ENCODE results near the gene AHNAK2. TPM values are rescaled to one million over a fixed set of nuclear protein-coding genes. Genes with fewer than 3 reads are reported as not detected.
"Not testable (repeated sequence)": the region's sequence is repeated elsewhere in the genome, so short reads cannot be mapped to it uniquely, and the experiment has no call there.

The AHNAK2 gene
- total RNA-seq, 1 experiment from 2014 or later = 31.3 TPM

GRCh38 chr14:104894331-104895206 is 83.6 kb downstream of the AHNAK2 start:
- Histone ChIP-seq H3K36me3 (no peaks in the 10 kb centered on the region), H3K4me3 (no peak overlapping the region), H3K9me3 (no peaks in the 10 kb centered on the region), H3K27me3 (no peaks in the 10 kb centered on the region)
- DNase-seq = no peak

DNA sequence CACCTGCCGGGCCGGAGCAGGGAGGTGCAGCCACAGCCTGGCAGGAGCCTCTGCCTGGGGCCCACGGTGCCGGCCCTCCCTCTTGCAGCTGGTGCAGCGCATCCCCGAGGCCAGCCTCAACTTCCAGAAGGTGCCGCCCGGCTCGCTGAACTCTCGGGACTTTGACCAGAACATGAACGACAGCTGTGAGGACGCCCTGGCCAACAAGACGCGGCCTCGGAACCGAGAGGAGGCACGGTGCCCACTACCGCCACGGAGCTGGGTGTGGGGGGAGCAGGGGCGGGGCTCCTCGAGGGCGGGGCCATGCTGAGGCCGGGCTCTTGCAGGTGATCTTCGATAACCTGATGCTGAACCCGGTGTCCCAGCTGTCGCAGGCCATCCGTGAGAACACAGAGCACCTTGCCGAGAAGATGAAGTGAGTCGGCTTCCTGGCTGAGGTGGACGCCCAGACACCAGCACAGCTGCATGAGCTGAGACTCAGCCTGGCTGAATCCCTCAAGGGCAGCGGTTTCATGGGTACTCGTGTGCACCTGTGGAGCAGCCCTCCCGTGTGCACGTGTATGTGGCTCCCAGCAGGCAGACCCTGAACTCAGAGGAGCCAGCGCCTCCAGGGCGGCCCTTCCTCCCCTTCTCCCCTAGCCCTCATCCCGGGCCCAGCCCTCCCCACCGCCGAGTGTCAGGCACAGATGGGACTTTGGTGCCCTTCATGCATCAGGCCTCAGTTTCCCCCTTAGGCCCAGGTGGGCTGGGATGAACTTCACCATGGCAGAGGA is 84.6 kb downstream of the AHNAK2 start:
- Histone ChIP-seq H3K36me3 (no peaks in the 10 kb centered on the region), H3K27me3 (no peaks in the 10 kb centered on the region), H3K9me3 (no peaks in the 10 kb centered on the region), H3K4me3 (no peak overlapping the region)
- no peak for DNase-seq

DNA sequence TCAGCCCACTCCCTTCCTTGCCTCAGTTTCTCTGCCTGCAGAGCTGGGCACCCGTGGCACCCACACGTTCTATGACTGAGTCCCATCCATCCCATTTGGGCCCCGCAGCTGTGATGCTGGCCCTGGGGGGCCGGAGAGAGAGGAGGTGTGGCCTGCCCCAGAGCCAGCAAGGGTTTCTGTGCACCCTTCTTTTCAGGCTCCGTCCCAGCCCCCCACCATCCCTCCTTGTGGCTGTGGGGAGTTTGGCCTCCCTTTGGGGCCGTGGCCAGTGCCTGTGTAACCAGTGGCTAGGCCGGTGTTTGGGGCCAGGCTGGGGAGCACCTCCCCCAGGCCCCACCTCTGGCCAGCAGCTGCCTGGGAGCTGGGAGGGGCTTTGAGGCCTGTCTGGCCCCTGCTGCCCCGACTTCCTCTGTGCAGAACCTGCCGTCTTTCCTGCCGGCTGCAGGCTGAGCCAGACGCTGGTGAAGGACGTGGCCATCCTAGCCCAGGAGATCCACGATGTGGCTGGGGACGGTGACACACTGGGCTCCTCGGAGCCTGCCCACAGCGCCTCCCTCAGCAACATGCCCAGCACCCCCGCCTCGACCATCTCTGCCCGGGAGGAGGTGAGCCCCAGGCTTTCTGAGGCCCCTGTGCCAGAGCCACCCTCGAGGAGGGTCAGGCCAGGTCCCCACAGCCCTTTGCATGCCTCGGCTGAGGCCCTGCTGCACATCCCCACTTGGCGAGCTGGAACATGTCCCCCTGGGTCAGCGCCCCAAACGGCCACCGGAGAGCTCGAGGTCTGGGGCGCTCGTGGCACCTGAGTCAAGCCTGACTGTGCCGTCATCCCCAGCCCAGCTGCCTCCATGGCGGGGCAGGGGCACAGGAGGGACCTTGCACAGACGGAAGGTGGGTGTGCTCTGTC is 85.4 kb downstream of the AHNAK2 start:
- no peaks in the 10 kb centered on the region for H3K9me3 ChIP-seq
- H3K36me3 ChIP-seq = no peaks in the 10 kb centered on the region
- no peak for DNase-seq
- H3K27me3 ChIP-seq = no peaks in the 10 kb centered on the region
- no peak overlapping the region for H3K4me3 ChIP-seq

DNA sequence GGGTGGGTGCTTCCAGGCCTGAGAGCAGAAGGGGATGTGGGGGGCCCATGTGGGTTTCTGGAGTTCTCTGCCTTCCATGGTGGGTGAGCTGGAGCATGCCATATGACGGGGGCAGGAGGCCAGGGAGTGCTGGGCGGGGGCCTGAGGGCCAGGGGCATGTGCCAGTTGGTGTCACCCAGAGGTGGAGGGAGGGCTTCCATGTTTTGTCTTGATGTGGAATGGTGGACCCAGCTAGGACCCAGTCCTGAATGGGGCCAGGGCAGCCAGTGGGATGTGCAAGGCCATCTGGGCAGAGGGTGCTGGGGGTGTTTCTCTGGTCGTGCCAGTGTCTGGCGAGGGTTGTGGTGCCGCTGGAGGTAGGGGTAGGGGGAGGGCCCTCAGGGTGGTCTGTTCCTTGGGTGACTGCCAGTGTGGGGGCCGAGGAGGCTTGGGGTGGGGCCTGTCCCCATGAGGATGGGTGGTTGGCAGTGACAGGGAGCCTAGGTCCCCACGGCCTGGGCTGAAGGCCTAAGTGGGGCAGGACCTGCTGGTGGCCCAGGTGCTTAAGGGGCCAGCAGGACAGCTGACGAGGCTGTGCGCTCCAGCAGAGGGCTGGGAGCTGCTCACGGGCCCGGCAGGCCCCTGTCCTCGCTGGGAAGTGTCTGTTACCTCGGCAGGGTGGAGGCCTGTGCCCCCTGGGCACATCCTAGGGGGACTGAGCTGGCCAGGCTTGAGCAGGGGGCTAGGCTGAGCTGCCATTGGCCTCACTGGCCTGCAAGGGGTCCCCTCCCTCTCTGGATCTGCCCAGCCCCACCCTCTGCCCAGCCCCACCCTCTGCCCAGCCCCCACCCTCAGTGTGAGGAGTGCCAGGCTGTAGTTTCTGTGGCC is 86.3 kb downstream of the AHNAK2 start:
- Histone ChIP-seq H3K36me3 (no peaks in the 10 kb centered on the region), H3K27me3 (no peaks in the 10 kb centered on the region), H3K4me3 (no peak overlapping the region), H3K9me3 (no peaks in the 10 kb centered on the region)
- no peak for DNase-seq

DNA sequence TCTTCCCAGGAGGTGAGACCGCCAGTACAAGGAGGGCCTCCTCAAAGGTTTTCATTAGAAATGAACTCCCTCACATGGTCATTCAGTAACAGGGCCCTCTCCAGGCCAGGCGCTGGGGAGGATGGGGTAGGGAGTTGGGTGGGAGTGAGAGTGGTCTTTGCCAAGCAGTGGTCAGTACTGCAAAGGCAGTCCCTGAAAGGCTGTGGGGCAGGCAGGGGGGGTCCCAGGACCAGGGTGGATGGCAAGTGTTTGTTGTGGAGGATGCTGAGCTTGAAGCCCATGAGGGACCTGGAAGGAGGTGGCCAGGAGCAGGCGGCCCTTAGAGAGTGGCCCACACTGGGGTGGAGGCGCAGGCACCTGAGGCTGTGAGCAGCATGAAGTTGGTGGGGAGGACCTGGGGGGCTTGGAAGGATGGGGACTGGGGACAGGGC is 87.0 kb downstream of the AHNAK2 start:
- Histone ChIP-seq H3K27me3 (no peaks in the 10 kb centered on the region), H3K4me3 (no peak overlapping the region), H3K36me3 (no peaks in the 10 kb centered on the region; the same call in 1 of the 2 replicates), H3K9me3 (no peaks in the 10 kb centered on the region)
- no peak for DNase-seq

- H3K4me3 ChIP-seq, H3K9me3 ChIP-seq, H3K36me3 ChIP-seq, DNase-seq, H3K27me3 ChIP-seq: not testable (repeated sequence)
These were observed 87.9 kb downstream of the AHNAK2 start for GRCh38 chr14:104890292-104890691.

- DNase-seq = no peak
- Histone ChIP-seq H3K27me3 (no peaks in the 10 kb centered on the region), H3K4me3 (no peak overlapping the region), H3K36me3 (no peaks in the 10 kb centered on the region; the same call in 1 of the 2 replicates), H3K9me3 (no peaks in the 10 kb centered on the region)
These were observed 88.8 kb downstream of the AHNAK2 start for GRCh38 chr14:104889375-104889757.

- Histone ChIP-seq H3K27me3 (no peaks in the 10 kb centered on the region), H3K36me3 (no peaks in the 10 kb centered on the region; the same call in 1 of the 2 replicates), H3K9me3 (no peaks in the 10 kb centered on the region), H3K4me3 (no peak overlapping the region)
- no peak for DNase-seq
These were observed 89.4 kb downstream of the AHNAK2 start for GRCh38 chr14:104888489-104889374.

DNA sequence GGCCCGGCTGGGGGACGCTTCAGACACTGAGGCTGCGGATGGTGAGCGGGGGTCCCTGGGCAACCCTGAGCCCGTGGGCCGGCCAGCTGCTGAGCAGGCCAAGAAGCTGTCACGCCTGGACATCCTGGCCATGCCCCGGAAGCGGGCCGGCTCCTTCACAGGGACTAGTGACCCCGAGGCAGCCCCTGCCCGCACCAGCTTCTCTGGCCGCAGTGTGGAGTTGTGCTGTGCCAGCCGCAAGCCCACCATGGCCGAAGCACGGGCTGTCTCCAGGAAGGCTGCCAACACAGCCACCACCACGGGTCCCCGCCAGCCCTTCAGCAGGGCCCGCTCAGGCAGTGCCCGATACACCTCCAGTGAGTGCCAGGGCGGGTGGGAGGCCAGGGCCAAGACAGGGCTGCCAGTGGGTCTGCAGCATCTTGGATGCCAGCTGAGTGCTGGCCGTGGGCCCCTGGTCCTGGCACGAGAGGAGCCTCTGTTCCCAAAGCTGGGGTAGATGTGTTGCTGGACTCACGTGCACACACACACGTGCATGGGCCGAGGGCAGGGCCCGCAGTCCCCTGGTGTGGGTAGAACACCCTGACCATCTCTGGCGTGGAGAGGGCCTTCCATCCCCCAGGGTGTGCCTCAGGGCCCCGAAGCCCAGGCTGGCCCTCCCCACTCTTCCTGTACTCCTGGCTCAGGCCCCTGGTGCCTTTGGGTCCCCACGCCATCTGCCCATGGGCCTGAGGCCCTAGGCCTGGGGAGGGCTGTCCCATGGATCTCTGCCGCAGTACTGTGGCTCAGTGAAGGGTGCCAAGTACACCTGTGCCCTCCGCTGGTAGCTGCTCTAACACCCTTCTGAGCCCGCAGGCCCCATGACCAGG is 90.3 kb downstream of the AHNAK2 start:
- H3K4me3 ChIP-seq = no peak overlapping the region
- H3K36me3 ChIP-seq = no peaks in the 10 kb centered on the region; the same call in 1 of the 2 replicates
- no peaks in the 10 kb centered on the region for H3K9me3 ChIP-seq
- DNase-seq = no peak
- H3K27me3 ChIP-seq = no peaks in the 10 kb centered on the region

Other genes with a start within 250 kb of the AHNAK2 start
- 166 and 169 TPM in 2 replicates for gene SIVA1, start 225.2 kb downstream of the AHNAK2 start, total RNA-seq (2014; rRNA removed; shearing (Covaris generic); ENCODE audit: low replicate concordance)
- 118 and 140 TPM in 2 replicates for gene AKT1, start 182.6 kb downstream of the AHNAK2 start, total RNA-seq (2014; rRNA removed; shearing (Covaris generic); ENCODE audit: low replicate concordance)
- 2.5 and 3.9 TPM in 2 replicates for gene ZBTB42, start 177.3 kb downstream of the AHNAK2 start, total RNA-seq (2014; rRNA removed; shearing (Covaris generic); ENCODE audit: low replicate concordance)
- gene CEP170B, start 113.1 kb downstream of the AHNAK2 start, total RNA-seq (2014; rRNA removed; shearing (Covaris generic); ENCODE audit: low replicate concordance) = 7.5 and 13.6 TPM in 2 replicates
- gene PLD4, start 53.5 kb downstream of the AHNAK2 start, total RNA-seq (2014; rRNA removed; shearing (Covaris generic); ENCODE audit: low replicate concordance) = not detected in 2 replicates
- gene CLBA1, start 7.4 kb upstream of the AHNAK2 start, total RNA-seq (2014; rRNA removed; shearing (Covaris generic); ENCODE audit: low replicate concordance) = 7.2 and 10.8 TPM in 2 replicates
- gene CDCA4, start 42.7 kb upstream of the AHNAK2 start, total RNA-seq (2014; rRNA removed; shearing (Covaris generic); ENCODE audit: low replicate concordance) = 30.3 and 49.7 TPM in 2 replicates
- gene GPR132, start 87.1 kb upstream of the AHNAK2 start, total RNA-seq (2014; rRNA removed; shearing (Covaris generic); ENCODE audit: low replicate concordance) = not detected in 2 replicates
- gene JAG2, start 190.4 kb upstream of the AHNAK2 start, total RNA-seq (2014; rRNA removed; shearing (Covaris generic); ENCODE audit: low replicate concordance) = 3.1 and 12.4 TPM in 2 replicates
- gene NUDT14, start 202.9 kb upstream of the AHNAK2 start, total RNA-seq (2014; rRNA removed; shearing (Covaris generic); ENCODE audit: low replicate concordance) = 10.0 and 18.7 TPM in 2 replicates